ENCODE data around the gene OGT.

- TF ChIP-seq POLR2A (IDR thresholded peaks at IDR 0.05) (no peak), EP300 (IDR thresholded peaks at IDR 0.05) (no peak)
Measured at GRCh38 chrX:71563921-71564320, 31.0 kb downstream of the OGT start.

Measured in tibial nerve (tissue), 3 donors.